ENCODE measurements around the gene EXOC6B. TPM values are rescaled to one million over a fixed set of nuclear protein-coding genes. Genes with fewer than 3 reads are reported as not detected.

Gene EXOC6B
- total RNA-seq, 2 experiments from 2014 or later, result 6.2 to 8.3 TPM

DNA sequence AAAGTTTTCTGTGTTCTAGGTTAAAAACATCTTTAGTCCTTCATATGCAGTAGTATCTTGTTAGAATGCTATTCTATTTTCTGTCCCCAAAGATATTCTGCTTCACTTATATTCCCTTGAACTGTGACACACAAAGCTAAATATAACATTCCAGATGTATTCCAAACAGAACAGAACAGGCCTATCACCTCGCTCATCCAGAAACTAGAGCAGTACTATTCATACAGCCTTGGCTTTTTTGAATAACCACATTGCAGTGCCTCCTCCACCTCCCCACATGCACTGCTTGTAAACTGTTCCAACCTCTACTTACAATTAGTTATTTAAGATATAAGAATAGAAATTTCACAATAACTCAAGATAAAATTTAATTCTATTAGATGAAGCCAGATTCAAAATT, 196.8 kb downstream of the EXOC6B start:
- TF ChIP-seq, protein P1, sequence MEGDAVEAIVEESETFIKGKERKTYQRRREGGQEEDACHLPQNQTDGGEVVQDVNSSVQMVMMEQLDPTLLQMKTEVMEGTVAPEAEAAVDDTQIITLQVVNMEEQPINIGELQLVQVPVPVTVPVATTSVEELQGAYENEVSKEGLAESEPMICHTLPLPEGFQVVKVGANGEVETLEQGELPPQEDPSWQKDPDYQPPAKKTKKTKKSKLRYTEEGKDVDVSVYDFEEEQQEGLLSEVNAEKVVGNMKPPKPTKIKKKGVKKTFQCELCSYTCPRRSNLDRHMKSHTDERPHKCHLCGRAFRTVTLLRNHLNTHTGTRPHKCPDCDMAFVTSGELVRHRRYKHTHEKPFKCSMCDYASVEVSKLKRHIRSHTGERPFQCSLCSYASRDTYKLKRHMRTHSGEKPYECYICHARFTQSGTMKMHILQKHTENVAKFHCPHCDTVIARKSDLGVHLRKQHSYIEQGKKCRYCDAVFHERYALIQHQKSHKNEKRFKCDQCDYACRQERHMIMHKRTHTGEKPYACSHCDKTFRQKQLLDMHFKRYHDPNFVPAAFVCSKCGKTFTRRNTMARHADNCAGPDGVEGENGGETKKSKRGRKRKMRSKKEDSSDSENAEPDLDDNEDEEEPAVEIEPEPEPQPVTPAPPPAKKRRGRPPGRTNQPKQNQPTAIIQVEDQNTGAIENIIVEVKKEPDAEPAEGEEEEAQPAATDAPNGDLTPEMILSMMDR (IDR thresholded peaks at IDR 0.05), result no peak
- H3K36me3 Mint-ChIP-seq (ENCODE audit: low read depth), result no peaks in the 10 kb centered on the region
- no peak for ATAC-seq
- H3K27me3 Mint-ChIP-seq, result no peaks in the 10 kb centered on the region
- no peak overlapping the region for H3K4me3 Mint-ChIP-seq
- no peak overlapping the region for H3K27ac Mint-ChIP-seq
- no peaks in the 10 kb centered on the region for H3K9me3 Mint-ChIP-seq
- intact Hi-C loops (cut with micrococcal nuclease), result no loop called here
- no peaks in the 10 kb centered on the region for H3K4me1 Mint-ChIP-seq (ENCODE audit: low read depth)
- CTCF ChIA-PET, result interaction anchor here (1.0 kb wide), 1 partner anchor 9 kb away, joined by 3 read pairs; no protein-coding TSS in a partner anchor
- POLR2A ChIA-PET, result no interaction called here
- no peak for DNase-seq

DNA sequence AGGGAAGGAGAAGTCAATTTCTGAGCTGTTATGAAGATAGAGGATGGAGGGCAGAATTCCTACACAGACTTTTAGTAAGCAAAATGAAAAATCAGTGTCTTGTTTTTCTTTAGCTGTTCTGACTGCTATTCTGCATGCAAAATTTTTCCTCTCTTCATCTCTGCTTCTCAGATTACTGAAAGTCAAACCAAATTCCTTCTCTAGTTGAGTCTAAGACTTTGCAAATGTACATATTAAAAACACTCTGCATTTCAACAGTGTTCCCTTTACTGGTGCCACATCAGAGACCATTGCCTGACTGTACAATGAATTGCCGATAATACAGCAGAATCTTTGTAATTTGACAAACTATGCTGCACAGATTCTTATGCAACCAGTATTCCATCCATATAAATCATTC, 198.8 kb downstream of the EXOC6B start:
- intact Hi-C loops (cut with micrococcal nuclease), result no loop called here

DNA sequence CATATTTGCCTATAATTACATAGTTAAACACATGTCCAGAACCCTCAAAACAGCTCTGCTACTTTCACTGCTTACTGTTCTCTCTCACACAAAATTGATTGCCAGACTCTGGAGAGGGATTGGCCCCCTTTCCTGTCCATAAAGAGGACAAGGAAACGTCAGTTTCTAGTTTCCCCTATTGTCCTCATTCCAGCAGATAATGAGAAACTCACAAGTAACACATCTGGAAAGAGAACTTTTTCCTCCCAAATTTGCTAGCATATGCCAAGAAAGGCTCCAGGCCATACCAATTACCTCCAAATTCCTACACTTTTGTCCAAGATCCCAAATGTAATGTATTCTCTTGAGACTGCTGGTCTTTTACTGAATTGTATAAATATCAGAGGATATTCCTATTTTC, 200.5 kb downstream of the EXOC6B start:
- CTCF ChIA-PET, result no interaction called here
- no peaks in the 10 kb centered on the region for H3K4me1 Mint-ChIP-seq (ENCODE audit: low read depth)
- peaks cover 5% of the 10 kb centered on the region for H3K36me3 Mint-ChIP-seq (ENCODE audit: low read depth)
- H3K27me3 Mint-ChIP-seq, result no peaks in the 10 kb centered on the region
- H3K4me3 Mint-ChIP-seq, result no peak overlapping the region
- no peaks in the 10 kb centered on the region for H3K9me3 Mint-ChIP-seq
- no peak for ATAC-seq
- intact Hi-C loops (cut with micrococcal nuclease), result no loop called here
- H3K27ac Mint-ChIP-seq, result no peak overlapping the region
- TF ChIP-seq, protein P1 (IDR thresholded peaks at IDR 0.05), result no peak
- no peak for DNase-seq
- POLR2A ChIA-PET, result no interaction called here

More for the DNA sequence above, 198.8 kb downstream of the EXOC6B start:
- TF ChIP-seq, protein P1 (IDR thresholded peaks at IDR 0.05), result no peak
- H3K27me3 Mint-ChIP-seq, result no peaks in the 10 kb centered on the region
- H3K4me1 Mint-ChIP-seq (ENCODE audit: low read depth), result no peaks in the 10 kb centered on the region
- H3K9me3 Mint-ChIP-seq, result no peaks in the 10 kb centered on the region
- CTCF ChIA-PET, result interaction anchor here (1.3 kb wide), 1 partner anchor 21 kb away, joined by 3 read pairs; no protein-coding TSS in a partner anchor
- no peak overlapping the region for H3K27ac Mint-ChIP-seq
- ATAC-seq (no peak), DNase-seq (no peak)
- no peak overlapping the region for H3K4me3 Mint-ChIP-seq
- POLR2A ChIA-PET, result no interaction called here
- H3K36me3 Mint-ChIP-seq (ENCODE audit: low read depth), result no peaks in the 10 kb centered on the region

DNA sequence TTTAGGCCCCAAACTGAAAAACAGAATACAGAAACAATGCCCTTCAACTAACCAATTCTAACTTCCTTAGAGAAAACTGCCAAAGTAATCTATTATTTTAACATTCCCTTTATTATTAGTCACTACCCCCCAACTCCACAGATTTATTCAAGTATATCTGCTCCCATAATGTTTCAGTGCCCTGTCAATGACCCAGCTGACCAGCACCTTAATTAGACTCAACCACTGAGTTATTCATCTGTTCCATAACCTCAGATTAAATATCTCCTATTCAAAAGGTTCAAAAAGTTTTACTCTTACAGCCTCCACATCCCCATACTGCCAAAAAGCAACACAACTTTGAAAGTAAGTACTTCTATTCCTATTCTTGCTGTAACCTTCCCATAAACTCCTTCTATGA, 202.4 kb downstream of the EXOC6B start:
- H3K9me3 Mint-ChIP-seq, result peaks cover 4% of the 10 kb centered on the region
- no peaks in the 10 kb centered on the region for H3K27me3 Mint-ChIP-seq
- no peak overlapping the region for H3K4me3 Mint-ChIP-seq
- ATAC-seq (no peak), DNase-seq (no peak)
- H3K36me3 Mint-ChIP-seq (ENCODE audit: low read depth), result peaks cover 5% of the 10 kb centered on the region
- POLR2A ChIA-PET, result no interaction called here
- no peak overlapping the region for H3K27ac Mint-ChIP-seq
- intact Hi-C loops (cut with micrococcal nuclease), result no loop called here
- CTCF ChIA-PET, result interaction anchor here (0.6 kb wide), 1 partner anchor 700 kb away, joined by 3 read pairs; no protein-coding TSS in a partner anchor
- H3K4me1 Mint-ChIP-seq (ENCODE audit: low read depth), result no peaks in the 10 kb centered on the region
- TF ChIP-seq, protein P1 (IDR thresholded peaks at IDR 0.05), result no peak

DNA sequence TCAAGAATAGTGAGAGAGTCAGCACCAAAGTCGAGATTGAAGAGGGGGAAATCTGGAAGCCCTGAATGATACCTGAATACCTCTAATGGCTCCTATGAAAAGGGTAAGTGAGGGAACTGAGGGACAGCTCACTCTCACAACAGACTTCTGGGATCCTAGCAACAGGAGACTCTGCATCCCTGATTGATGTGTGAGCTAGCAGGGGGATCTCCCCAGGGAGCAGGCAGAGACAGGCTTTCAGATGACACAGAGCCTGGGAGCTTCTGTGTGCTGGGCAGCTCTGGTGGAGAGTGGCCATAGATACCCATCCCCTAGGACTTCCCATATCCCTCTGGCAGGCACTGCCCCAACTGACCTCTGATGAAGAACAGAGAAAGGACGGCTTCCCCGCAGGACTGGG, 206.2 kb downstream of the EXOC6B start:
- DNase-seq (no peak), ATAC-seq (no peak)
- intact Hi-C loops (cut with micrococcal nuclease), result no loop called here
- ChIA-PET CTCF (no interaction called here), POLR2A (no interaction called here)
- H3K4me3 Mint-ChIP-seq, result no peak overlapping the region
- peaks cover 9% of the 10 kb centered on the region for H3K36me3 Mint-ChIP-seq (ENCODE audit: low read depth)
- TF ChIP-seq, protein P1 (IDR thresholded peaks at IDR 0.05), result no peak
- H3K4me1 Mint-ChIP-seq (ENCODE audit: low read depth), result peaks cover 3% of the 10 kb centered on the region
- H3K27ac Mint-ChIP-seq, result no peak overlapping the region
- no peaks in the 10 kb centered on the region for H3K27me3 Mint-ChIP-seq
- peaks cover 13% of the 10 kb centered on the region for H3K9me3 Mint-ChIP-seq

All from activated CD8-positive, alpha-beta T cell treated with anti-CD3 and anti-CD28 coated beads for 36 hours (primary cell).